CD8-positive, alpha-beta memory T cell (primary cell): ENCODE results near the gene BAG5. TPM values are rescaled to one million over a fixed set of nuclear protein-coding genes. Genes with fewer than 3 reads are reported as not detected.

Source experiments
- CTCF ChIA-PET: fragments of 350-600 bp; sonication (Branson Sonifier 250); formaldehyde crosslinking; loops from one replicate; lab custom pipeline; 2021; ENCODE audit warnings: antibody characterized with exemption; lab: Charles Lee
- POLR2A ChIA-PET: fragments of 350-600 bp; sonication (Branson Sonifier 250); formaldehyde crosslinking; loops from one replicate; lab custom pipeline; 2021; ENCODE audit warnings: antibody characterized with exemption; lab: Charles Lee
- DNase-seq, 5 donors: peaks; one replicate each; pipeline versions ENCODE4 v3.0.0 to v3.0.0-alpha.2; 2020 to 2022; ENCODE audit warnings: mixed read lengths in 1 of 5
- H3K27ac ChIP-seq: one replicate; pipeline ENCODE4 v1.7.0; 2013; ENCODE audit warnings: low read depth, mild to moderate bottlenecking, low read length, moderate library complexity
- H3K27me3 ChIP-seq: 2 replicates; pipeline ENCODE4 v1.7.0; 2013; ENCODE audit warnings: low read length, mild to moderate bottlenecking; ENCODE audit not compliant: insufficient read depth, poor library complexity, severe bottlenecking
- H3K36me3 ChIP-seq: 2 replicates; pipeline ENCODE4 v1.7.0; 2013; ENCODE audit warnings: mild to moderate bottlenecking, low read length, moderate library complexity; ENCODE audit not compliant: insufficient read depth
- H3K4me1 ChIP-seq: 2 replicates; pipeline ENCODE4 v1.7.0; 2013; ENCODE audit warnings: mild to moderate bottlenecking, low read length, moderate library complexity; ENCODE audit not compliant: insufficient read depth
- H3K4me3 ChIP-seq: 2 replicates; pipeline ENCODE4 v1.7.0; 2013; ENCODE audit warnings: mild to moderate bottlenecking, low read length
- H3K9me3 ChIP-seq: 2 replicates; pipeline ENCODE4 v1.7.0; 2013; ENCODE audit warnings: mild to moderate bottlenecking, low read length
- H3K27ac Mint-ChIP-seq, 8 donors: one replicate each; pipeline ENCODE4 v1.8.0; 2020 to 2021; ENCODE audit warnings: mixed read lengths in 8 of 8, mild to moderate bottlenecking in 6 of 8, inconsistent platforms in 3 of 8, moderate library complexity in 3 of 8
- H3K27me3 Mint-ChIP-seq, 2 donors: one replicate each; pipeline ENCODE4 v1.8.0; 2020 to 2021; ENCODE audit warnings: mixed read lengths in 2 of 2, mild to moderate bottlenecking in 1 of 2, moderate library complexity in 1 of 2
- H3K36me3 Mint-ChIP-seq, 3 donors: one replicate each; pipeline ENCODE4 v1.8.0; 2020 to 2021; ENCODE audit warnings: mixed read lengths in 3 of 3, inconsistent platforms in 1 of 3, mild to moderate bottlenecking in 1 of 3
- H3K4me1 Mint-ChIP-seq, 3 donors: one replicate each; pipeline ENCODE4 v1.8.0; 2020 to 2021; ENCODE audit warnings: mixed read lengths in 3 of 3, inconsistent platforms in 1 of 3, mild to moderate bottlenecking in 1 of 3
- H3K4me3 Mint-ChIP-seq, 7 donors: one replicate each; pipeline ENCODE4 v1.8.0; 2020 to 2021; ENCODE audit warnings: mixed read lengths in 7 of 7, mild to moderate bottlenecking in 6 of 7, moderate library complexity in 4 of 7, inconsistent platforms in 2 of 7
- H3K9me3 Mint-ChIP-seq, 5 donors: one replicate each; pipeline ENCODE4 v1.8.0; 2020 to 2022; ENCODE audit warnings: mixed read lengths in 5 of 5, mild to moderate bottlenecking in 3 of 5, moderate library complexity in 2 of 5, inconsistent platforms in 1 of 5
- polyA plus RNA-seq: library from polyadenylated mRNA; unstranded; fragments of 300-500 nt; fragmentation: Illumina TruSeq; gene quantifications from one replicate; pipeline ENCODE4 v1.2.3, GENCODE V29; 2021
- total RNA-seq, 2 experiments: library from RNA; stranded (reverse); gene quantifications; one replicate each; pipeline ENCODE4 v1.2.3, GENCODE V29; 2021

Gene BAG5
- total and polyA plus RNA-seq, 3 experiments from 2014 or later = 35.9 to 40.7 (median 38.1) TPM

GRCh38 chr14:103530390-103530789, 32.1 kb downstream of the BAG5 start:
- no peaks in the 10 kb centered on the region for H3K36me3 ChIP-seq
- H3K4me3 ChIP-seq = peak overlapping the region; percentile 98
- no peaks in the 10 kb centered on the region for H3K9me3 ChIP-seq
- Mint-ChIP-seq H3K4me3 (peak overlapping the region; percentile 76 to 97 (median 91)), H3K9me3 (no peaks in the 10 kb centered on the region), H3K27ac (peak overlapping the region in 6 of 8 donors; percentile 29 to 95 (median 87)), H3K36me3 (peaks cover 0 to 19% (median 0%) of the 10 kb centered on the region in 3 donors), H3K27me3 (peaks cover 0 to 2% of the 10 kb centered on the region in 2 donors), H3K4me1 (peaks cover 13 to 45% (median 31%) of the 10 kb centered on the region in 3 donors)
- DNase-seq = no peak
- H3K27ac ChIP-seq = no peak overlapping the region
- CTCF ChIA-PET = interaction anchor here (1.1 to 1.5 kb wide), 3 partner anchors 12 to 33 kb away, joined by 3 to 7 read pairs (median 4); no protein-coding TSS in a partner anchor
- peaks cover 34% of the 10 kb centered on the region for H3K4me1 ChIP-seq
- no peaks in the 10 kb centered on the region for H3K27me3 ChIP-seq
- POLR2A ChIA-PET = interaction anchor here (0.6 to 1.5 kb wide), 3 partner anchors 30 to 337 kb away, joined by 3 to 8 read pairs (median 3); partner anchors contain the start of genes BAG5 and COA8

GRCh38 chr14:103529383-103530365, 32.8 kb downstream of the BAG5 start:
- Histone ChIP-seq H3K27ac (peak overlapping the region; percentile 75), H3K9me3 (no peaks in the 10 kb centered on the region), H3K27me3 (no peaks in the 10 kb centered on the region), H3K4me1 (peaks cover 34% of the 10 kb centered on the region), H3K36me3 (no peaks in the 10 kb centered on the region), H3K4me3 (peak overlapping the region; percentile 98)
- ChIA-PET POLR2A (interaction anchor here (0.9 to 1.5 kb wide), 3 partner anchors 29 to 195 kb away, joined by 3 to 8 read pairs (median 8); partner anchors contain the start of genes BAG5, COA8 and EIF5), CTCF (interaction anchor here (0.8 to 3.0 kb wide), 3 partner anchors 9 to 11 kb away, joined by 3 to 22 read pairs (median 7); no protein-coding TSS in a partner anchor)
- Mint-ChIP-seq H3K4me1 (peaks cover 13 to 45% (median 31%) of the 10 kb centered on the region in 3 donors), H3K4me3 (peak overlapping the region; percentile 87 to 97 (median 93)), H3K36me3 (peaks cover 0 to 17% (median 0%) of the 10 kb centered on the region in 3 donors), H3K27me3 (peaks cover 0 to 2% of the 10 kb centered on the region in 2 donors), H3K27ac (peak overlapping the region; percentile 90 to 95 (median 93)), H3K9me3 (no peaks in the 10 kb centered on the region)
- no peak for DNase-seq

GRCh38 chr14:103528587-103529382, 33.7 kb downstream of the BAG5 start, which contains the start of gene TRMT61A:
Gene TRMT61A (plus strand): TSS chr14:103529196. CDS start chr14:103529979, 783 bp downstream.
- Mint-ChIP-seq H3K9me3 (no peaks in the 10 kb centered on the region), H3K27ac (peak within 1 kb of the TSS; percentile 91 to 98 (median 94)), H3K4me3 (peak within 1 kb of the TSS; percentile 87 to 97 (median 93)), H3K27me3 (peaks cover 0 to 5% of the 10 kb centered on the region in 2 donors), H3K4me1 (peaks cover 13 to 45% (median 31%) of the 10 kb centered on the region in 3 donors), H3K36me3 (peaks cover 0 to 10% (median 0%) of the 10 kb centered on the region in 3 donors)
- no peaks in the 10 kb centered on the region for H3K9me3 ChIP-seq
- POLR2A ChIA-PET = interaction anchor here (0.5 to 1.5 kb wide), 4 partner anchors 33 to 194 kb away, joined by 5 to 8 read pairs (median 7); partner anchors contain the start of genes BAG5, COA8 and EIF5
- H3K27ac ChIP-seq = peak within 1 kb of the TSS; percentile 75
- H3K4me3 ChIP-seq = peak within 1 kb of the TSS; percentile 98
- H3K36me3 ChIP-seq = no peaks in the 10 kb centered on the region
- CTCF ChIA-PET = interaction anchor here (0.8 to 3.0 kb wide), 2 partner anchors 8 to 10 kb away, joined by 3 to 22 read pairs; no protein-coding TSS in a partner anchor
- H3K4me1 ChIP-seq = peaks cover 34% of the 10 kb centered on the region
- DNase-seq = peak; percentile 71 to 84 (median 73)
- no peaks in the 10 kb centered on the region for H3K27me3 ChIP-seq

- Histone ChIP-seq H3K4me1 (peaks cover 34% of the 10 kb centered on the region), H3K4me3 (peak overlapping the region; percentile 63), H3K9me3 (no peaks in the 10 kb centered on the region), H3K27me3 (no peaks in the 10 kb centered on the region), H3K36me3 (no peaks in the 10 kb centered on the region), H3K27ac (peak overlapping the region; percentile 75)
- H3K9me3 Mint-ChIP-seq = no peaks in the 10 kb centered on the region
- ChIA-PET POLR2A (interaction anchor here (0.5 to 1.5 kb wide), 3 partner anchors 34 to 194 kb away, joined by 5 to 8 read pairs (median 6); partner anchors contain the start of genes BAG5, COA8 and EIF5), CTCF (interaction anchor here (3.0 kb wide), 1 partner anchor 10 kb away, joined by 22 read pairs; no protein-coding TSS in a partner anchor)
- H3K27me3 Mint-ChIP-seq = peaks cover 4 to 5% of the 10 kb centered on the region in 2 donors
- no peak for DNase-seq
- H3K36me3 Mint-ChIP-seq = peaks cover 0 to 6% (median 0%) of the 10 kb centered on the region in 3 donors
- peak overlapping the region; percentile 87 to 97 (median 93) for H3K4me3 Mint-ChIP-seq
- H3K27ac Mint-ChIP-seq = peak overlapping the region in 7 of 8 donors; percentile 23 to 98 (median 91)
- H3K4me1 Mint-ChIP-seq = peaks cover 13 to 45% (median 31%) of the 10 kb centered on the region in 3 donors
Observed at GRCh38 chr14:103528146-103528586, 34.3 kb downstream of the BAG5 start.

GRCh38 chr14:103527408-103528145, 34.9 kb downstream of the BAG5 start:
- POLR2A ChIA-PET = interaction anchor here (1.4 kb wide), 1 partner anchor 35 kb away, joined by 6 read pairs; the partner anchor contains the start of genes BAG5 and COA8
- peaks cover 4 to 5% of the 10 kb centered on the region in 2 donors for H3K27me3 Mint-ChIP-seq
- peaks cover 13 to 45% (median 31%) of the 10 kb centered on the region in 3 donors for H3K4me1 Mint-ChIP-seq
- Histone ChIP-seq H3K27me3 (no peaks in the 10 kb centered on the region), H3K4me3 (no peak overlapping the region), H3K27ac (no peak overlapping the region), H3K9me3 (no peaks in the 10 kb centered on the region), H3K36me3 (no peaks in the 10 kb centered on the region), H3K4me1 (peaks cover 34% of the 10 kb centered on the region)
- H3K36me3 Mint-ChIP-seq = peaks cover 0 to 6% (median 0%) of the 10 kb centered on the region in 3 donors
- no peaks in the 10 kb centered on the region for H3K9me3 Mint-ChIP-seq
- peak overlapping the region; percentile 63 to 97 (median 93) for H3K4me3 Mint-ChIP-seq
- peak overlapping the region; percentile 9 to 97 (median 76) for H3K27ac Mint-ChIP-seq
- CTCF ChIA-PET = interaction anchor here (0.9 to 3.0 kb wide), 2 partner anchors 9 to 20 kb away, joined by 3 to 22 read pairs; no protein-coding TSS in a partner anchor
- no peak for DNase-seq

GRCh38 chr14:103526914-103527248, 35.6 kb downstream of the BAG5 start:
- Mint-ChIP-seq H3K27ac (peak overlapping the region in 4 of 8 donors; percentile 51 to 91 (median 76)), H3K4me1 (peaks cover 13 to 42% (median 31%) of the 10 kb centered on the region in 3 donors), H3K36me3 (peaks cover 0 to 6% (median 0%) of the 10 kb centered on the region in 3 donors), H3K27me3 (peaks cover 4 to 6% of the 10 kb centered on the region in 2 donors), H3K4me3 (peak overlapping the region in 4 of 7 donors; percentile 63 to 97 (median 94)), H3K9me3 (no peaks in the 10 kb centered on the region)
- Histone ChIP-seq H3K27me3 (no peaks in the 10 kb centered on the region), H3K4me1 (peaks cover 34% of the 10 kb centered on the region), H3K9me3 (no peaks in the 10 kb centered on the region), H3K4me3 (no peak overlapping the region), H3K27ac (no peak overlapping the region), H3K36me3 (no peaks in the 10 kb centered on the region)
- CTCF ChIA-PET = interaction anchor here (0.9 to 3.0 kb wide), 2 partner anchors 8 to 20 kb away, joined by 3 to 22 read pairs; no protein-coding TSS in a partner anchor
- POLR2A ChIA-PET = no interaction called here
- DNase-seq = no peak
